IMR-90 (cell line): ENCODE data around the gene TFDP2.

Experiments
- BHLHE40 ChIP-seq: fragments of 150-350 bp; IDR thresholded peaks from 2 replicates; pipeline ENCODE4 v1.6.1; 2016; ENCODE audit warnings: mild to moderate bottlenecking, low read depth, low read length
- CEBPB ChIP-seq: IDR thresholded peaks from 2 replicates; pipeline ENCODE4 v1.6.1; 2012; ENCODE audit warnings: low read depth, low read length, improper control_type of control experiment
- MAZ ChIP-seq: IDR thresholded peaks from 2 replicates; pipeline ENCODE4 v1.6.1; 2012; ENCODE audit warnings: low read depth, mild to moderate bottlenecking, low read length, improper control_type of control experiment, moderate library complexity, borderline replicate concordance
- MXI1 ChIP-seq: IDR thresholded peaks from 2 replicates; pipeline ENCODE4 v1.6.1; 2012; ENCODE audit warnings: low read depth, mild to moderate bottlenecking, low read length, moderate library complexity, borderline replicate concordance
- NFE2L2 ChIP-seq: fragments of 150-350 bp; IDR thresholded peaks from 2 replicates; pipeline ENCODE4 v1.6.1; 2016; ENCODE audit warnings: low read depth, mild to moderate bottlenecking, low read length
- POLR2A ChIP-seq: IDR thresholded peaks from 2 replicates; pipeline ENCODE4 v1.6.1; 2012; ENCODE audit warnings: mild to moderate bottlenecking, low read depth, low read length
- SMC3 ChIP-seq: fragments of 150-350 bp; IDR thresholded peaks from 2 replicates; pipeline ENCODE4 v1.6.1; 2016; ENCODE audit warnings: low read depth, mild to moderate bottlenecking, antibody characterized with exemption, low read length, moderate library complexity
- TF ChIP-seq, protein P1 (sequence below): conservative IDR thresholded peaks from 2 replicates; pipeline ENCODE4 v1.5.1; 2012; ENCODE audit warnings: mild to moderate bottlenecking, low read depth, low read length, improper control_type of control experiment

DNA sequence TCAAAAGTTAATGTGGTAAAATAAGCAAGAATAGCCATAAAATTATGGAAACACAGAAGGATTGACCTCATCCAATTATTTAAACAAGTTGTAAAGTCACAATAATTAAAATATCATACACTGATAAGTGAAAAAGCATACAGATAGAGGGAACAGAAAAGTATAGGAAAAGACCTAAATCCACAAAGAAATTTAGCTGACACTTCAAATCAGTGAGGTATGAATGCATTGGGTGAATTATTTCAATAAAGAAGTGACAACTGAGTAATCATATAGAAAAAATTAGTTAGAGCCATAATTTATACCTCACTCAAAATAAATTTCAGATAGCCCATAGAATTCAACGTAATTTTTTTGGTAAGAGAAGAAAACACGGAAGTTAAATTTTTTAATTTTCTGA lies 25.1 kb downstream of the TFDP2 start:
- TF ChIP-seq POLR2A: no peak
- TF ChIP-seq, protein P1, sequence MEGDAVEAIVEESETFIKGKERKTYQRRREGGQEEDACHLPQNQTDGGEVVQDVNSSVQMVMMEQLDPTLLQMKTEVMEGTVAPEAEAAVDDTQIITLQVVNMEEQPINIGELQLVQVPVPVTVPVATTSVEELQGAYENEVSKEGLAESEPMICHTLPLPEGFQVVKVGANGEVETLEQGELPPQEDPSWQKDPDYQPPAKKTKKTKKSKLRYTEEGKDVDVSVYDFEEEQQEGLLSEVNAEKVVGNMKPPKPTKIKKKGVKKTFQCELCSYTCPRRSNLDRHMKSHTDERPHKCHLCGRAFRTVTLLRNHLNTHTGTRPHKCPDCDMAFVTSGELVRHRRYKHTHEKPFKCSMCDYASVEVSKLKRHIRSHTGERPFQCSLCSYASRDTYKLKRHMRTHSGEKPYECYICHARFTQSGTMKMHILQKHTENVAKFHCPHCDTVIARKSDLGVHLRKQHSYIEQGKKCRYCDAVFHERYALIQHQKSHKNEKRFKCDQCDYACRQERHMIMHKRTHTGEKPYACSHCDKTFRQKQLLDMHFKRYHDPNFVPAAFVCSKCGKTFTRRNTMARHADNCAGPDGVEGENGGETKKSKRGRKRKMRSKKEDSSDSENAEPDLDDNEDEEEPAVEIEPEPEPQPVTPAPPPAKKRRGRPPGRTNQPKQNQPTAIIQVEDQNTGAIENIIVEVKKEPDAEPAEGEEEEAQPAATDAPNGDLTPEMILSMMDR: no peak
- no peak for TF ChIP-seq NFE2L2
- no peak for TF ChIP-seq MAZ
- TF ChIP-seq BHLHE40: no peak
- no peak for TF ChIP-seq SMC3
- no peak for TF ChIP-seq MXI1
- no peak for TF ChIP-seq CEBPB
